Stimulated activated CD4-positive, alpha-beta T cell treated with anti-CD3 and anti-CD28 coated beads, Interleukin-1b, Interleukin-23, amount 100 ng/mL, for 4 hours (primary cell): ENCODE measurements around the gene CHST11.

Experiments
- DNase-seq, 2 donors: peaks; one replicate each; pipeline ENCODE4 v3.0.0-alpha.2; 2020; ENCODE audit warnings: low read depth in 2 of 2

CHST11 gene

DNA sequence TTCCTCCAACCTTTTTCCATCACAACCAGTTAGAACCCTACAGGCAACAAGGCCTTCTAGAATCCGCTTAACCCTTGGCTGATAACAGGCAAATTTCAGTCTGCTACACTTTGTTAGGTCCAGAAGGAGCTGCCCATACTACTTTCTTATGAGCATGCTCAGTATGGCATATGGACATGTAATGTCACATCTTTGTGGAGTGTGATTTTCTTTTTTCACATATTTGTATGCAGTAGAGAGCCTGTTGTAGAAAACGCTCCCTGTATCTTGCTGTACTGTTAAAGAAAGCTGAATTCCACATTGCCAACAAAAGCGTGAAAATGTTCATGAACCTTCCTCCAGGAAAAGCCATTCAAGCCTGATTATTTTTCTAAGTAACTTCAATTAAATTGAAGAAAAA lies 304.9 kb downstream of the CHST11 start:
- no peak for DNase-seq

DNA sequence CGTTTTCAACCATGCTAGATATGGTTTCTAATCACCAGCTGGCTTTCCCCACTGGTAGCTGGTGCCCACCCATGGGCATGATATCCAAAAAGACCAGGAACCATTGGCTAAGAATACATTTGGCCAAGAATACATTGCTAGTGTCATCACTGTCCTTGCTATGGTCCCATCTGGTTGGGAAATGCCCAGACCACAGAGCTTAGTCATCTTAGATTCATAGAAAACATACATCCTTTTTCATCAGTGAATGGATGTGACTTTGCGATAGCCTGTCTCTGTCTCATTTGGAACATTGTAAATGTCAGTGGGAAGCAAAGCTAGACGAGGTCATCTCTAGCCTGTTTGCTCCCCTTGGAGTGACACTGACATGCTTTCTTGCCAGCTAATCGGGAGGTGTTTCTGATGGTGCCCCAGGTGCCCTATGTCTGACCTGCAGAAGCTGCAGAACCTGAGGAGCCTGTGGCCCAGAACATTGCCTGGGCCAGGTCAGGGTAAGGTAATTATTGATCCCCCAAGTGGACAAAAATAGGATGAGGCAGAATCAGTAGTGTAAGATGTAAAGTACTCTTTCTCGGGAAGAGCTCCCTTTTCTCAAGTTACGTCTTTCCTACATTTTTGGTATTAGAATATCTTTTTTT lies 306.5 kb downstream of the CHST11 start:
- DNase-seq, result no peak

- DNase-seq, result no peak
Observed at GRCh38 chr12:104764225-104765091, 307.7 kb downstream of the CHST11 start.

GRCh38 chr12:104767261-104767660 lies 310.5 kb downstream of the CHST11 start:
- no peak for DNase-seq

GRCh38 chr12:104768033-104768432 lies 311.3 kb downstream of the CHST11 start:
- no peak for DNase-seq

- no peak for DNase-seq
Observed at GRCh38 chr12:104769144-104769561, 312.4 kb downstream of the CHST11 start.

DNA sequence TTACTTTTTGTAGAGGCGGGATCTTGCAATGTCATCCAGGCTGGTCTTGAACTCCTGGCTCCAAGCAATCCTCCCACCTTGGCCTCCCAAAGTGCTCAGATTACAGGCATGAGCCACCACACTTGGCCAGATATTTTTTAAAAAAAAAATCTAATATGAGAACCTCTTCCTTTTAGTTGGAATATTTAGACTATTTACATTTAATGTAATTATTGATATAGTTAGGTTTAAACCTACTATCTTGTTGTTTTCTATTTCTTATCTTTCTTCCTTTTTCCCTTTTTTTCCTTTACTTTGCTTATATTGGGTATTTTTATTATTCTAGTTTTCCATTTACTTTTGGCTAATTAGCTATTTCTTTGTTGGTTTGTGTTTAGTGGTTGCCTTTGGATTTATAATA lies 315.6 kb downstream of the CHST11 start:
- DNase-seq, result no peak

GRCh38 chr12:104775731-104776231 lies 319.0 kb downstream of the CHST11 start:
- no peak for DNase-seq

DNA sequence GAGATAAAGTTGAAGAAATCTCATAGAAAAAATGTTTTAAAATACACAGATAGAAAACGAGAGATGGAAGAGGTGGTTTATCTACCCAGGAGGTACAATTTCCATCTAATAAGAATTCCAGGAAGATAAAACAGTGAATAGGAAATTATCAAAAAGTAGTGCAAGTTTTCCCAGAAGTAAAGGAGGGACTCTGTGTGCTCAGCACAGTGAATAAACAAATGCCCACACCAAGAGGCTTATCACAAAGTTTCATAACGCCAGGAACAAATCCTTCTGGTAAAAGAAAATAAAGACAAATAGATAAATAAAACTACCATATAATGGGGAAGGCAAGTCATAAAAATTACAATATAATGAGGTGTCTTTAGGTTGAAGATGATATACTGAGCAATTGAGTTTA lies 322.4 kb downstream of the CHST11 start:
- DNase-seq, result no peak

- DNase-seq, result no peak
Observed at GRCh38 chr12:104782296-104782695, 325.5 kb downstream of the CHST11 start.

DNA sequence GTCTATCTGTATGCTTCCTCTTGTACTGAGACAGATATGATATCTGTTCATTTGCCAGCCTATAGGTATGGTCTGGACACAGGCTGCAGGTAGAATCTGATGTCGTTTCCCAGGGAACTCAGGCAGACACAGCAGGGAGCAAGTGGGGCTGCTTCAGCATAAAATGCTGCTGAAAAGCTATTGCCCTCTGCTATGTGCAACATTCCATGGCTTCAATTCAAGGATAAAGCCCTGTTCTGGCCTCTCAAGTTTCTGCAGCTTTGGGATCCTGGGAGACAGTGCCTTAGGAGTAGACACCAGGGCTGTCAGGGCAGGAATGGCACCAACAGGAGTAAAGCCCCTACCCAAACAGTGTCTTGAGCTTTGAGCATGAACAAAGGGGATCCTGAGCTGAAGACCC lies 327.8 kb downstream of the CHST11 start:
- no peak for DNase-seq

DNA sequence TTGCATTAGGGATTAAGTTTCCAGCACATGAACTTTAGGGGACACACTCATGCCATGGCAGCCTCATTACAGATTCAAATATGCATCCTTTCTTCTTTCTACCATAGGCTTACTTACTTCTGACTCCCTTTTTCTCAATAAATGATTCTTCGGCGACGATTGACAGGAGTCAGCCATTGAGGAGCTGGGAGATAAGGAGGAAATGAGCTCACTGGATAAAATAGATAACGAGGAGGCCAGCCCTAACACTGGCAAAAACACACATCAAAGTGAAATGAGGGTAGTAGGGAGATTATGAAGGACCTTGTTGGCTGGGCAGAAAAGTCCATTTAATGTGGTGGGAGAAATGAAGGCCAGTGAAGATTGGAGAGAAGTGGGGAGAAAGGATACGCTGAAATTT lies 329.1 kb downstream of the CHST11 start:
- DNase-seq, result no peak

GRCh38 chr12:104786352-104786751 lies 329.6 kb downstream of the CHST11 start:
- no peak for DNase-seq

DNA sequence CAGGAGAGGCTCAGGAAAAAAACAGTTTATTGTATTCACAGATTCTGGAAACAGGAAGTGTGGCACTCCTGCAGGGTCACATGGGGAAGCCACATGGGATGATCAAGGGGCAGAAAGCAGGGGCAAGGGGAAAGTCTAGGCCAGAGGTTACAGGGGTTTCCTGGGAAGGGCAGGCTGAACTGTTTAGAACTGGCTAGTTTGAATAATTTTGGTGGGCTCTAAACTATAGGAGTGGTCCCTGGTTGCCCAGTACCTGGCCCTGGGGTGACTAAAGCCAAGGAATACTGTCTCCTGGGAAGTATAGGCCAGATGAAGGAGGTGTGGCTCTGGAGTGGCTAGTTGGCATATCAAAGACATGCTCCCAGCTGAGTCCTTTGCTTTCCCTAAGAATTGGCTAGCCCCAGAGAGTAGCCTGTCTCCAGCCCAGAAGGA lies 332.1 kb downstream of the CHST11 start:
- DNase-seq, result no peak

DNA sequence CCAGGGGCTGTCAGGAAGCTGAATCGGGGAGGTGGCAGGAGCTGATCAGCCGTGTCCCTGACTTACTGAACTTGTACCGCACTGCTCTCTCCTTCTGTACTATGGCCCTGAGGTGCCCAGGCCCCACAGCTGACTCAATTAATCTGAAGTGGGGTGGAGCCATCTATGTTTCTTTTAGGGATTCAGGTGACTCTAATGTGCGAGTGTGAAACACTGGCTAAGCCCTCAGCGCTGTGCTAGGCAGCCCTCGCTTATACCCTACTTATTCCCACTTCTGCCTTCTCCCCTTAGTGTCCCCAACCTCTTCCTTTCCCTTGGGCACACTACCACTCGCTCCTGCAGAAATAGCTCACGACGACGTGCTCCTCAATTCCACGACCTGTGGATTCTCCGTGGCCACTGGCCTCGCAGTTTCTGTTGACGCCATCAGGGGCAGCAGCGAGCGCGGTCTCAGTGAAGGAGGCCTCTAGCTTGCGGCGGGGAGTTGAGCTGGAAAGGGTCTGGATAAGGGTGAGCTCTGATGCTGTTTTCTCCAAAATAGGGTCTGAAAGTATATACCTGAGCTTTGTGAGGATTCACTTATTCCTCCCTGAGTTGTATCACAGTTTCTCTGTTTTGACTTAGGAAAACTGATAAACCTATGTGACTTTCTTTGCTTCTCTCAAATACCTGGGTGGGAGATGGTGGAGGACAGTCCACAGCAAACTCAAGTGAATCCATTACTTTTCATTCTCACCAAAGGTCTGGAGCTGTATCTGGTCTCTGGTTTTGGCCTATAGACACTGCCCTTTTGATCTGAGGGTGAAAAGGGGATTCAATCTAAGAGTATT lies 333.8 kb downstream of the CHST11 start:
- DNase-seq, result peak; percentile 34

- DNase-seq, result no peak
Observed at GRCh38 chr12:104792570-104792969, 335.8 kb downstream of the CHST11 start.

- no peak for DNase-seq
Observed at GRCh38 chr12:104793285-104793684, 336.5 kb downstream of the CHST11 start.

DNA sequence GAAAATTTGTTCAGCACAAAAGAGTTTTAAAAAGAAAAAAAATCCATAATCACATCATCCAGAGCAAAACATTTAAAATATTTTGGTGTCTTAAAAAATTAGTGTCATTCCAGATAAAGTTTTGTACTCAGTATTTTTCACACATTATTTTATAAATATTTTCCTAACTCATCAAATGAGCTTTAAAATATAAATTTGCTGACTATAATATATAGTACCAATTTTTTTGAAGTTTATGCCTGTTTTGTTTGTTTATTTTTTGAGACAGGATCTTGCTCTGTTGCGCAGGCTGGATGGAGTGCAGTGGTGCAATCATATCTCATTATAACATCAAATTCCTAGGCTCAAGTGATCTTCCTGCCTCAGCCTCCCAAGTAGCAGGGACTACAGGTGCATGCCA lies 337.2 kb downstream of the CHST11 start:
- DNase-seq, result no peak

DNA sequence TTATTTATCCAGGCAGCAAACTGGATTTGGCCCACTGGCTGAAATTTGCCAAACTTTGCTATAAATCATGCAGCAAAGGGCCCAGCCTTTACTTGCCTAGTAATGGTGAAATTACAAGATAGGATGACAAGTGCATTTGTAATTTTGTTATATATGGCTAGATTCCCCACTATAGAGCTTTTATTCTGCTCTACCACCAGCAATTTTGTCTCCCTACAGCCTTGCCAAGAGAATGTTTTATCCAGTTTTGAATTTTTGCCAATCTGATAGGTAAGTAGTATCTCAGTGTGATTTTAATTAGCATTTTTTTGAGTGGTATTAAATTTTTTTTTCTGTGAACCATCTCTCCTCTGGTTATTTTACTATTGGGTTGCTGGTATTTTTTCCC lies 339.7 kb downstream of the CHST11 start:
- DNase-seq, result no peak

GRCh38 chr12:104799458-104799857 lies 342.7 kb downstream of the CHST11 start:
- no peak for DNase-seq

GRCh38 chr12:104801005-104801404 lies 344.3 kb downstream of the CHST11 start:
- DNase-seq, result no peak

DNA sequence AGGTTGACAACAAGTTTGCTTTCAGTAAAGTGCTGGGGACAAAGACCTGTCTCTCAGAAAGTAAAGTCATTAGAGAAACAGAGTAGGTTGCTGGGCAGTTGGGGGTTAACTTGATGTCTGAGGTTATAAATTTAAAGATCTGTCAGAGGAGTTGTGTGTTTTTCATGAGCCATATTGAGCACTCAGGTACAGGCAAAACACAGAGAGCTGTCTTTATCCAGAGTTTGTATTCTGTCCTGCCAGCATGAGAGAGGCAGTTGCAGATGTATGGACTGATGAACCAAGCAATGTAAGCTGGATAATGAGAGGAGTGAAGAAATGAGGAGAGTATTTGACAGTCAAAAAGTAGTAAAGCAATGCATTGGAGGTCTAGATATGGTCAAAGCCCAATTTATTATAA lies 344.7 kb downstream of the CHST11 start:
- DNase-seq, result no peak
